GM18508 (cell line): ENCODE measurements around the gene MMP8.

ENCODE experiments used
- ATAC-seq: cut with Tn5 transposase; IDR thresholded peaks from one replicate; pipeline ENCODE4 v1.9.1; 2021; ENCODE audit warnings: moderate number of reproducible peaks; ENCODE audit not compliant: insufficient read depth, unreplicated experiment

The MMP8 gene

GRCh38 chr11:102664001-102664752 is 60.6 kb downstream of the MMP8 start:
- no peak for ATAC-seq

GRCh38 chr11:102662607-102663006 is 62.1 kb downstream of the MMP8 start:
- no peak for ATAC-seq
